Fibroblast of skin of left quadriceps (primary cell): ENCODE data around the gene TSPYL2.

Experiments
- DNase-seq, 2 experiments: peaks; one replicate each; pipeline ENCODE4 v3.0.0-alpha.2; 2013; ENCODE audit warnings: low read depth in 2 of 2

TSPYL2 gene

DNA sequence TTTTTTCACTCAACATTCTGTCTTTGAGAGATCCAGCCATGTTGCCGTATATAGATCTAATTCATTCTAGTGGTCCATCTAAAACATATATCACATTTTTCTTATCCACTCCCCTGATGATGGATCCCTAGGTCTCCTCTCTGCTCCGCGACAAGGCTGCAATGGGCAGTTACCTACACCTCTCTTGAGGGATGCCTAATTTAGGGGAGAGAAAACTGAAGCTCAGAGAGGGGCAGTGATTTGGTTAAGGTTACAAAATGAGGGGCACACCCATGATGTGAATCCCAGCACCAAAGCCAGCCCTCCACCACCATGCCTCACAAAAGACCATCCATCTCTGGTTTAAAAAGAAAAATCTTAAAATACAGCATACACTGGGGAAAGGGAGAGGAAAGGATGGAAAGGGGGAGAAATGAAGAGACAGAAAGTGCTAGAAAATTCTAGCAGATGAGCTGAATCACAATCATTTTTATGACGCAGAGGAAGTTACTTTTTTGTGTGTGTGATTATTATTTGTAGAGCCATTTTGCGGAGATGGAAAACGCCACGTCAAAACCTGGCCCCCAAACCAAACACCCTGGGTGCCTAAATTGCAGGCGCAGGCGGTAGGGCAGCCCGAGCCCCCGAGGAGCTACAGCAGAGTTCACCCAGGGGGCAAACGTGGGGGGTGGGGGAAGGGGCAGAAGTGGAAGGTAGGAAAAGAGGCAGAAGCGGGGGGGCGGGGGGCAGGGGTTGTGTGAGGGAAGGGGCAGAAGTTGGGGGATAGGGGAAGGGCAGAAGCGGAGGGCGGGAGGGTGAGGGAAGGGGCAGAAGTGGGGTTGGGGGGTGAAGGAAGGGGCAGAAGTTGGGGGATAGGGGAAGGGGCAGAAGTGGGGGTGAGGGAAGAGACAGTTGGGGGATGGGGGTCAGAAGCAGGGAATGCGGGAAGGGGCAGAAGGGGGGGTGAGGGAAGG is 1.3 kb upstream of the TSPYL2 start:
- no peak for DNase-seq

DNA sequence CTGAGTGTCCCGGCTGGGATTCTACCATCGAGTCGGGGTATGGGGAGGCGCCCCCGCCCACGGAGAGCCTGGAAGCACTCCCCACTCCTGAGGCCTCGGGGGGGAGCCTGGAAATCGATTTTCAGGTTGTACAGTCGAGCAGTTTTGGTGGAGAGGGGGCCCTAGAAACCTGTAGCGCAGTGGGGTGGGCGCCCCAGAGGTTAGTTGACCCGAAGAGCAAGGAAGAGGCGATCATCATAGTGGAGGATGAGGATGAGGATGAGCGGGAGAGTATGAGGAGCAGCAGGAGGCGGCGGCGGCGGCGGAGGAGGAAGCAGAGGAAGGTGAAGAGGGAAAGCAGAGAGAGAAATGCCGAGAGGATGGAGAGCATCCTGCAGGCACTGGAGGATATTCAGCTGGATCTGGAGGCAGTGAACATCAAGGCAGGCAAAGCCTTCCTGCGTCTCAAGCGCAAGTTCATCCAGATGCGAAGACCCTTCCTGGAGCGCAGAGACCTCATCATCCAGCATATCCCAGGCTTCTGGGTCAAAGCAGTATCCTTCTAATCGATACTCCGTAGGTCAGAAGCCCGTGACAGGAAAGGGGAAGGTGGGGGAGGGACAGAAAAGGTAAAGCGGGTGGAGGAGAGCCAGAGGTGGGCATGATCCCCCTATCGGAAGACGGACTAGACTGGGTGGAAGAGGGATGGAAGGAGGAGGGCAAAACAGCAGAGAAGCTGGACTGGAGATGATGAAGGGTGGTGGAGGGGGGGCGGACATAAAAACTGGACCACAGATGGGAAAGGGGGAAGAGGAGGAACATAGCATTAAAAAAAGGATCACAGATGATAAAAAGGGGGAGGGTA is 828 bp downstream of the TSPYL2 start:
- DNase-seq: no peak

GRCh38 chrX:53084043-53084570 is 1.9 kb downstream of the TSPYL2 start:
- DNase-seq: no peak

- DNase-seq: no peak
These were observed 2.7 kb downstream of the TSPYL2 start for GRCh38 chrX:53084863-53085262.

- DNase-seq: no peak
These were observed 3.6 kb downstream of the TSPYL2 start for GRCh38 chrX:53085661-53086229.

GRCh38 chrX:53086464-53086863 is 4.3 kb downstream of the TSPYL2 start:
- DNase-seq: no peak

DNA sequence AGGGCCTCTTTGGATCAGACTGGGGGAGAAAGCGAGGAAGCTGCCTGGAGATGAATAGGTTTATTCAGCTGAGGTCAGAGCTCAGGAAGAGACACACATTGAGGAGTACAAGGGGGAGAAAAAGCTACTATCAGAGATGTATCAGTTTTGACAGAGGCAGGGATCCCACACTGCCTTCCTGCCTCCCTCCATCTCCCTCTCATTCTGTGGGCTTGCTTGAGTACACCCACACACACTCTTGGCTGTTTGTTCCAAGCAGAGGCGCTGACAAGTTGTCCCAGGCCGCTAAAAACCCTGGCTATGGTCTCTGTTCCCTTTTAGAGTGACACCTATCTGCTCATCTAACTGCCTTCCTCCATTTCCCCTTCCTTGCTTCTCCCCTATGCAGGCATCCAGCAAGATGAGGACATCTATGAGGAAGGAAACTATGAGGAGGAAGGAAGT is 5.2 kb downstream of the TSPYL2 start:
- no peak for DNase-seq

- peak; percentile 55 to 61 for DNase-seq
These were observed 6.2 kb downstream of the TSPYL2 start for GRCh38 chrX:53088136-53088974.

DNA sequence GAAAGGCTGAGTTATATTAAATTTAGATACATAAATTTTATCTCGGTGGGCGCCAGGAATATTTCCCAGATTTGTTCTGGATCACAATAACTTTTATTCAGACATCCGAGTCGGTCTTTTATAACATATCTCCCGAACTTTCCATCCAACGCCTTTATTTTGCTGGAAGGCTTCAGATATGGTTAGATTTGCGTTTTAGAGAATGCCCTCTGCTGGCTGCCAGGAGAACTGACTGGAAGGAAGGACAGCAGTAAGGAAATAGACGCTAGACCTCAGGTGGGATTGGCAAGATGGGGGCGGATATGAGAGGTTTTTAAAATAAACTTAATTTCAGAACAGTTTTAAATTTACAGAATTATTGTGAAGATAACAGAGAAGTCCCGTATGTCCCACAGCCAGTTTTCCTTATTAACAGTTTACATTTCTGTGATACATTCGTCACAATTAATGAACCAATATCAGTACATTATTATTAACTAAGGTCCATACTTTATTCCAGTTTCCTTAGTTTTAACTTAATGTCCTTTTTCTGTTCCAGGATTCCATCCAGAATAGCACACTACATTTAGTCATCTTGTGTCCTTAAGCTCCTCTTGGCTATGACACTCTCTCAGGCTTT is 7.2 kb downstream of the TSPYL2 start:
- peak in 1 of 2 experiments; percentile 27 for DNase-seq

GRCh38 chrX:53089925-53090324 is 7.8 kb downstream of the TSPYL2 start:
- DNase-seq: no peak

DNA sequence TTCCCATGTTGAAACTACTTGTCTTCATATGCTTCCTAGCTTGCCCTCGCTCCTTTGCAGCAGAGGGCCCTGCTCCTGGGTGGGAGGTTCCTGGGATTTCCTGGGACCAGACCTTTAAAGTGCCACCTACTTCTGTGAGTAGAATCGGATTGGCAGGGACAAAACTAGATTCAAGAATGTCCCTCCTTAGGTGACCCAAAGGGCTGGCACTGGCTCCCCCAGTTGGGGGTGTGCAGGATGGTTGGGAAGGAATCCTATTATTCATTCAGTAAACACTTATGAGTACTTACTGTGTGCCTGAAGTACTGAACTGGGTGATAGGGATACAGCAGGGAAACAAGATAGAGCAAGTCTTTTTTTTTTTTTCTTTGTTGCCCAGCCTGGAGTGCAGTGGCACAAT is 9.2 kb downstream of the TSPYL2 start:
- no peak for DNase-seq

- DNase-seq: peak in 1 of 2 experiments; percentile 41
These were observed 11.0 kb downstream of the TSPYL2 start for GRCh38 chrX:53093177-53093655.

DNA sequence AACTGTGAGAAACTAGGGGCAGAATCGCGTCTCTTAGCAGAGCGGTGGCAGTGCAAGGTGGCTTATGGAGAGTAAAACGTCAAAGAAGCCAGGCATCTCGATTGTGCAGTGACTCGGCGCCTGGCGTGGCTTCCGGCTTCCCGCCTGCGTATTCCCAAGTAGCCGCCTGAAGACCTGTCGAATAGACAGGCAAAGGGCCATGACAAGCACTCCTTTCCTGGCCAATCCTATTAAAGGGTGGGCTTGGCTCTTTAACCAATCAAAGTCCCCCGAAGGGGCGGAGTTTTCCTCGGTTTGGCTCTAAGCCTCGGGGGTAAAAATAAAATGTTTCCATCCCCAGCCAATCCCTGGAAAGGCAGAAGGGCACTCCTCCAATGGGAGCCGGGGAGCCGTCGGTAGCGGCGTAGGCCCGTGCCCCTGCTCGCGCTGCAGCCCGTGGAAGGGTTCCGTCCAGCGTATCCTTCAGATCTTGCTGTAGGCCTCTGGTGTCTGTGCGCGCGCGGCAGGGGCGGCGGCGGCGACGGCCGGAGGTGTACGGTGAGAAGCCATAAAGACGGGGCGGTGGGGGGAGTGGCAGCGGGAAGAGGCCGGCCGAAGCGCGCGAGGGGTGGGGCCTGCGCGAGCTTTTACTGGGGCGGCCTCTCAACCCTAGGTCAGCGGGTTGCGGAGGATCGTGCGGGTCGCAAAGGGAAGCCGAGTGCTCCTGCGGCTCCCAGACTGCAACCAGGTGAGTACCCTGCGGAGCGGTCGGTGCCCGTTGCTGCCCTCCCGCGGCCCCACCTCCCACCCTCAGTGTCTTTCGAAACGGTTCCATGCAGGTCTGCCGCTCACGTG is 11.8 kb downstream of the TSPYL2 start, which contains the start of gene KANTR:
Gene KANTR, plus strand, starts transcription at position 395 of the 834 bp plus-strand sequence. CDS start 30,131 bp downstream, outside the sequence.
- peak; percentile 91 to 92 for DNase-seq

GRCh38 chrX:53094582-53094905 is 12.4 kb downstream of the TSPYL2 start:
- no peak for DNase-seq

- DNase-seq: no peak
These were observed 13.6 kb downstream of the TSPYL2 start for GRCh38 chrX:53095796-53096195.

- no peak for DNase-seq
These were observed 32.8 kb downstream of the TSPYL2 start for GRCh38 chrX:53114864-53115549.

DNA sequence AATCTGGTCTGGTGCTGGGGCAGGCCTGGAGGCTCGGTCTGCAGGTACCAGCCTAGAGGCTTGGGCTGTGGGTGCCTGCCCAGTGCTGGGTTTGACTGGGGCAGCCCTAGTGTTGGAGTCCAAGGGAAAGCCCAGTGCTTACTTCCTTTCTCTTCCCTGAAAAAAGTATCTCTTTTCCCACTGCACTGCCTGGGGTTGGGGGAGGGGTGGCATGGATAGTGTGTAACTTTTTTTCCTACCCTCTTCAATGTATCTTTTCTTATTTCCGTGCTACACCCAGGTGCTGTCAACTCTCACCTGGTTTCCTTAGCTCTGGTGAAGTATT is 33.3 kb downstream of the TSPYL2 start:
- no peak for DNase-seq

DNA sequence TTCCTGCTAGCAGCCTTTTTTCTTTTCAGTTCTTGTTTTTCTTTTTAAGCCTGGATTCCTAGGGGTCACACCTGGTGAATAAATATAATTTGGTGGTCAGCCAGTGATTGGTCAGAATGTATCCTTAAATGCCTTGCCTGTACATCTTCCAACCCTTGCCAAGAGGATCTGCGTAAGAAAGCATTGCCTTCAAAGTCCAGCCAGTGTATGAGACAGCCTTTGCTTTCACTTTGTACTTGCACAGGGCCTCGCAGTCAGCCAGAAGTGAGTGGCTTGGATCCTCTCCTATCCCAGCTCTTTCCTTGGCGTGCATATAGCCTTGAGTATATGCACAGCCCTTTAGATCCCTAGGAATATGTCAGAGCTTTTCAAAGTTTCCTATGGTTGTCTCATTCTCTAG is 33.9 kb downstream of the TSPYL2 start:
- no peak for DNase-seq

GRCh38 chrX:53122013-53122412 is 39.8 kb downstream of the TSPYL2 start:
- DNase-seq: no peak
